ENCODE results near the gene PSME3IP1. TPM values are rescaled to one million over a fixed set of nuclear protein-coding genes. Genes with fewer than 3 reads are reported as not detected.

PSME3IP1 gene, protein sequence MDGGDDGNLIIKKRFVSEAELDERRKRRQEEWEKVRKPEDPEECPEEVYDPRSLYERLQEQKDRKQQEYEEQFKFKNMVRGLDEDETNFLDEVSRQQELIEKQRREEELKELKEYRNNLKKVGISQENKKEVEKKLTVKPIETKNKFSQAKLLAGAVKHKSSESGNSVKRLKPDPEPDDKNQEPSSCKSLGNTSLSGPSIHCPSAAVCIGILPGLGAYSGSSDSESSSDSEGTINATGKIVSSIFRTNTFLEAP
- 44.5 and 45.9 TPM in 2 replicates for total RNA-seq

DNA sequence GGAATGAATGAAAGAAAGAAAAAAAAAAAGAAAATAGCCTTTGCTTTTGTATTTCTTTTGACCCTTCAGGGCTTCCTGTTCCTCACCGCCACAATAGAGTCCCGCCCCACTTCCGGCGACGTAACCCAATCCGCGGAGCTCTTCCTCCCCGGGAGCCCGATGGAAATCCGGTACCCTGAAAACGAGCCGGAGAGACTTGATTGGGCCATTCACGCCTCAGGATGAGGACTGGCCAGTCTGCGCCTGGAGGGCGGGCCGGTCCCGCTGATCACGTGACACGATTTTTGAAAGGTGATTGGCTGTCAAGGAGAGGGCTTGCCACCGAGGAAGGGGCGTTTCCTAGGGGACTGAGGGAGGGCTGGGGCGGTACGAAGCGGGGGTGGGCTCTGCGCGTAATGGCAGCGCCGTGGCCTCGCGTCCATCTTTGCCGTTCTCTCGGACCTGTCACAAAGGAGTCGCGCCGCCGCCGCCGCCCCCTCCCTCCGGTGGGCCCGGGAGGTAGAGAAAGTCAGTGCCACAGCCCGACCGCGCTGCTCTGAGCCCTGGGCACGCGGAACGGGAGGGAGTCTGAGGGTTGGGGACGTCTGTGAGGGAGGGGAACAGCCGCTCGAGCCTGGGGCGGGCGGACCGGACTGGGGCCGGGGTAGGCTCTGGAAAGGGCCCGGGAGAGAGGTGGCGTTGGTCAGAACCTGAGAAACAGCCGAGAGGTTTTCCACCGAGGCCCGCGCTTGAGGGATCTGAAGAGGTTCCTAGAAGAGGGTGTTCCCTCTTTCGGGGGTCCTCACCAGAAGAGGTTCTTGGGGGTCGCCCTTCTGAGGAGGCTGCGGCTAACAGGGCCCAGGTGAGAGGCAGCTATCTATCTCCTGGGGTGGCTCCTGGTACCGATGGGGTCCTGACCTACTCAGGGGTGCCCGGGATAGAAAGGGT lies at the start of gene PSME3IP1, which contains the start of gene RSPRY1:
Gene PSME3IP1 (minus strand): TSS at position 95 of the 927 bp plus-strand sequence. CDS start 12,185 bp downstream, outside the sequence.
Gene RSPRY1 (plus strand): TSS at position 385 of the 927 bp plus-strand sequence. CDS start 18,330 bp downstream, outside the sequence.

Other genes with a start within 250 kb of the PSME3IP1 start
- 0.17 and 0.52 TPM in 2 replicates for gene CETP, start 224.1 kb downstream of the PSME3IP1 start, total RNA-seq
- 18.9 and 33.8 TPM in 2 replicates for gene NLRC5, start 196.5 kb downstream of the PSME3IP1 start, total RNA-seq
- 14.7 and 21.0 TPM in 2 replicates for gene CPNE2, start 93.5 kb downstream of the PSME3IP1 start, total RNA-seq
- gene RSPRY1, start 290 bp upstream of the PSME3IP1 start, total RNA-seq: 41.2 and 48.6 TPM in 2 replicates
- 55.1 and 63.9 TPM in 2 replicates for gene ARL2BP, start 59.2 kb upstream of the PSME3IP1 start, total RNA-seq
- not detected in 2 replicates for gene PLLP, start 98.6 kb upstream of the PSME3IP1 start, total RNA-seq
- not detected in 2 replicates for gene CCL22, start 172.7 kb upstream of the PSME3IP1 start, total RNA-seq
- 4.2 and 10.8 TPM in 2 replicates for gene CX3CL1, start 186.5 kb upstream of the PSME3IP1 start, total RNA-seq
- gene CCL17, start 218.7 kb upstream of the PSME3IP1 start, total RNA-seq: not detected in 2 replicates

Data from smooth muscle cell of the pulmonary artery (primary cell).